A204.1 (cell line): ENCODE results near the gene LDAF1.
"Not testable (repeated sequence)": the region's sequence is repeated elsewhere in the genome, so short reads cannot be mapped to it uniquely, and the experiment has no call there.

ENCODE experiments used
- FAIRE-seq: peaks from 2 replicates; lab custom pipeline; 2012; peaks lifted over from hg19 to GRCh38; lab: Jason Lieb, UNC

The LDAF1 gene

DNA sequence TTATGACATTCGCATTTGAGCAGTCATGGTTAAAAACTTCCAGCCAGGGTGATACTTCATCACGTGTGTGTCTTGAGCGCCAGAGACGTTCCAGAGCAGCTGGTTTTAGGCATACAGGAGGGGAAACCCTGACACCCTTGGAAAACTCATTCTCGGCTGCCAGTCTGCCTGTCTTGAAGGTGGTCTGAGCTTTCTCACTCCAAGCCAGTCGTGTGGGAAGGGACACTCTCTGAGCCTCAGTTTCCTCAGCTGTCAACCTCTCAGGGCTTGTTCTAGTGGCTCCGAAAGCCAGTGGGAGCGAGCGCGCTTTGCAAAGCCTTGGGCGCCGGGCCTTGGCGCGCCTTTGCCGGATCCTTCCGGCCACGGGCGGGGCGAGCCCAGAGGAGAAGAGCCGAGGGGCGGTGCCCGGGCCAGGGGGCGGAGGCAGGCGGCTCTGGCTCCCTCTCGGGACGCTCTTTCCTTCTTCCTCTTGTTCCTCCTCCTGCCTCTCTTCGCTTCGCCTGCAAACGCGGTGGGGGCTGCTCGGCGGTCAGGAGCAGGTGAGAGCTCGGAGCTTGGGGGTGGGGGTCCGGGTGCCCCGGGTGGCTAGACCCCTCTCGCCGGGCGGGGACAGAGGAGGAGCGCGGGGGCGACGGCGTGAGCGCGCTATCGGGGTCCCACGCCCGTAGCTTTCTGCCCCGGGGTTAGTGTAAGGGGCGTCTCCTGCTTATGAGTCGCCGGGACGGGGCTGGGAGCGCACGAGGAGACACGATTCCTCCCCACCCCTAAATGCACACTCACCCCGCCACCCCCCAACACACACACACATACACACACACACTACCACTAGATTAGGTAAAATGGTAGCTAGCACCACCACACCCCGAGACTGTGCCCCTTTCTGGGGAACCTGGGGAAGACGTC, at the start of gene LDAF1:
Gene LDAF1 (plus strand): TSS at position 467 of the 903 bp plus-strand sequence. CDS start 2,509 bp downstream, outside the sequence.
- FAIRE-seq, result no peak

DNA sequence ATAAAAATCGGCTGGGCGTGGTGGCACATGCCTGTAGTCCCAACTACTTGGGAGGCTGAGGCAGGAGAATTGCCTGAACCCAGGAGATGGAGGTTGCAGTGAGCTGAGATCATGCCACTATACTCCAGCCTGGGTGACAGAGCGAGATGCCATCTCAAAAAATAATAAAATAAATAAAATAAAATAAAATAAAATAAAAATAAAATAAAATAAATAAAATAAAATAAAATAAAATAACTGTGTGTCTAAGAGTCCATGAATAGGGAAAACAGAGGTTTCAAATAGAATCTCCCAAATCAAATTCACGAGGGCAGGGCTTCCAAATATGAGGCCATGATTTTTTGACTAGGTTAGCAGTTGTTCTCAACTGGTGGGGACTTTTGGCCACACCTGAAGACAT, 42.9 kb upstream of the LDAF1 start:
- FAIRE-seq, result not testable (repeated sequence)

DNA sequence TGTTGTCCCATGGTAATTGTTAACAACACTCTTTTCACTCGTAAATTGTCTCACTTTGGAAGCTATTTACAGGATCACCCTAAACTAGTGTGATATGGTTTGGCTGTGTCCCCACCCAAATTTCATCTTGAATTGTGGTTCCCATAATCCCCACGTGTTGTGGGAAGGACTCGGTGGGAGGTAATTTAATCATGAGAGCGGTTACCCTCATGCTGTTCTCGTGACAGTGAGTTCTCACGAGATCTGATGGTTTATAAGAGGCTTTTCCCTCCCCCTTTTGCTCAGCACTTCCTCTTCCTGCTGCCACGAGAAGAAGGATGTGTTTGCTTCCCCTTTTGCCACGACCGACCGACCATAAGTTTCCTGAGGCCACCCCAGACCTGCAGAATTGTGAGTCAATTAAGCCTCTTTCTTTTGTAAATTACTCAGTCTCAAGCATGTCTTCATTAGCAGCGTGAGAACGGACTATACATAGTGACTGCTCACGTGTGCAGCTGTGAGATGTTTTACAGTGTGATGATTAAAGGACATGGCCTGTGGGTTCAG, 42.3 kb upstream of the LDAF1 start:
- no peak for FAIRE-seq

DNA sequence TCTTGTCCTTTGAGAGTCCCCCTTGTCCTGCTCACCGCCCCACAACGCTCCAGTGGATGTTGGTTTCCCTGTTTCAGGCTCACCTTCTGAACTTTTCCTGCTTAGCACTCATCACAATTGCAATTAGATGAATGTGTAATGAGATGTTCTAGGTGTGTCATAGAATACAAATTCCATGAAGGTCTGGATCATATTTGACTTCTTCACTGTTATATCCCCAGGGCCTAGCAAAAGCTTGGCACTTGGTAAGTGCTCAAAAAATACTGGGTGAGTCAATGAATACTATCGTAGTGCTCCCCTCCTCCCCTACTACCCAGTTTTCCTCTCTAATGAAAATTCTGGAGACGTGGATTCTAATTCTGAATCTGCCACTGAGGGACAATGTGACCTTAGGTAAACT, 40.9 kb upstream of the LDAF1 start:
- no peak for FAIRE-seq

DNA sequence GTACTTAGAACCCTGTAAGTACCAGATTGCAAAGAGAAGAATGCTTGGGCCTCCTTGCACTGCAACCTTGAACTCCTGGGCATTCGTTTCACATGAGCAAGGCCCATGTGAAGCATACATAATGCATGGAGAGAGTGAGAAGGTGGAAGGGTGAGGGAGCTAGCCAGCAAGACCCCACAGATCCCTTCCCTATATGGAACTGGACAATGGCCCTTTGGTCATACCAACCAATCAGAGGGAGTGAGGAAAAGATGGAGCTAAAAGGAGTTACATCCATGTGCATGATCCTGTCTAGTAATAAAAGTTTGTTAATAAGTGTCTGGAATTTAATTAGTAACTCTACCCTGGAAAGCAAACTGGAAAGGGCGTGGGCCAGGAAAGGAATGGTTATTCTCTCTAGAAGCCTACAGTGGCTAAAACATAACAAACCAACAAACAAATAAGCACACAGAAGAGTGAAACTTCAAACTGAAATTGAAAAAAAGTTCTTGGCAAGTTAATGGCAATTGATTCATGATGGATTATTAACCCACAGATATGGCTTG, 37.4 kb upstream of the LDAF1 start:
- FAIRE-seq, result no peak

DNA sequence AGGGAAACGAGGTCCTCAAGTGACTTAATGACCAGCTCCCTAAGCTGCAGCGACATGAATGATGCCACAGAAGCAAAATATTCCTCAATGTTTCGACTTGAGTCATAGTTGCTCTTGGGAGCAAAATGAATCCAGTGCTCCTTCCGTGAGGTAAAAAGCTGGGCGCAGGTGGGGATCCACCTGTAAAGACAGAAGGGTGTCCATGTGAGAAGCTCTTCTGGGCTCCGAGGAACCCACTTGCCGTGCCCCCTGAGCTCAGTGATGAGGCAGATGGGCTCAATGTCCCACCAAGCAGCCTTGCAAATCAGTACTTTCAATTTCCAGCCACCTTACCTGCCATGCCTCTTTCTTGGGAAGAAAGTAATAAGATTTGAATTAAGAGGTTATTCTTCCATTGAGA, 33.3 kb upstream of the LDAF1 start:
- no peak for FAIRE-seq

DNA sequence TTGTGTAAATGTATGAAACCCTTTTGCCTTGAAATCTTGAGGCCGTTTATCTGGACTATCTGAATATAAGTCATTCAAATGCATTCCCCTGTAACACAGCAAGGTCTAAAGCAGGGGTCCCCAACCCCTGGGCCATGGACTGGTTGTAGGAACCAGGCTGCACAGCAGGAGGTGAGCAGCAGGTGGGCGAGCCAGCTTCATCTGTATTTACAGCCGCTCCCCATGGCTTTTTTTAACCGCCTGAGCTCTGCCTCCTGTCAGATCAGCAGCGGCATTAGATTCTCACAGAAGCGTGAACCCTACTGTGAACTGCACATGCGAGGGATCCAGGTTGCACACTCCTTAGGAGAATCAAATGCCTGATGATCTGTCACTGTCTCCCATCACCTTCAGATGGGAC, 32.0 kb upstream of the LDAF1 start:
- no peak for FAIRE-seq

DNA sequence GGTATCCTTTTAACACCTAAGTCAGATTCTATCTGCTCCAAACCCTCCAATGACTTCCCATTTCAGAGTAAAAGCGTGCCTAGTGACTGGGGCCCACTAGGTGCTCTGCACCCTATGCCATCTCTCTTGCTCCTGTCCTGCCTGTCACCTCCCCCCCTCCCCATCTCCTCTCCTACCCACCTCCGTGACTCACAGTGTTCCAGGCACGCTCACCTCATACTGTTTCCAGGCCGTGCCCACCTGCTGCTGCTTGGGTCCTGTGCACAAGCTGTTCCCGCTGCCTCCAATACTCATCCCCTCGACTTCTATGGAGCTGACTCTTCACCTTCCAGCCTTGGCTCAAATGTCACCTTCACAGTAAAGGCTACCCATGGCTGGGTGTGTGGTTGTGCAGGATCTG, 29.5 kb upstream of the LDAF1 start:
- FAIRE-seq, result no peak

DNA sequence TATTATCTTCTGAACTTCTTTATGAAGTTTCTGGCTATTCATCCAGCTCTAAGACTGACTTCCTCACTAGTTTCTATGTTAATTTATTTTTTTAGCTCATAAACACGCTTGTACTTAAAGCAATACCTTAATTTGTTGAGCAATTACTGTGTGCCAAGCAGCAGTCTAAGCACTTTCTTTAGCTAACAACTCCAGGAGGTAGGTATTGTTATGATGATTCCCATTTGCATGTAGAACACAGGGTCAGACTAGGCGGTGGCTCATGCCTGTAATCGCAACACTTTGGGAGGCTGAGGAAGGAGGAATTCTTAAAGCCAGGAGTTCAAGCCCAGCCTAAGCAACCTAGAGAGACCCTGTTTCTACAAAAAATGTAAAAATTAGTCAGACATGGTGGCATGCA, 27.7 kb upstream of the LDAF1 start:
- no peak for FAIRE-seq

DNA sequence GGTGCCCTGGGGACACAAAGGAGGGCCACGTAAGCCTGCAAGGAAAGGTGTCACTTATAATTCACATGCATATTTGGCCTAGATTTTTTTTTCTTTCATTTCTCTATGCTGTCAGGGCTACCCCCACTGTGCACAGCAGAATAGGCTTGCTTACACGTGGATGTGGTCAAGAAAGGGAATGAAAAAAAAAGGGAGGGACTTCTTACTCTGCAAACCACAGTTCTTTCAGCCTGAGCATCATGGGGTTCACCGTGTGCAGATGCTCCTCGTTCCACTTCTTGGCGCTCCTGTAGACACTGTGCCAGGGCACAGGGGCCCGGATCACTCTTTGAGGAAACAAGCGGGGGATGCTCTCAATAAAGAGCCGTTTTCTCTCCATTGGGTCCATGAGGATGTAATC, 24.4 kb upstream of the LDAF1 start:
- no peak for FAIRE-seq

DNA sequence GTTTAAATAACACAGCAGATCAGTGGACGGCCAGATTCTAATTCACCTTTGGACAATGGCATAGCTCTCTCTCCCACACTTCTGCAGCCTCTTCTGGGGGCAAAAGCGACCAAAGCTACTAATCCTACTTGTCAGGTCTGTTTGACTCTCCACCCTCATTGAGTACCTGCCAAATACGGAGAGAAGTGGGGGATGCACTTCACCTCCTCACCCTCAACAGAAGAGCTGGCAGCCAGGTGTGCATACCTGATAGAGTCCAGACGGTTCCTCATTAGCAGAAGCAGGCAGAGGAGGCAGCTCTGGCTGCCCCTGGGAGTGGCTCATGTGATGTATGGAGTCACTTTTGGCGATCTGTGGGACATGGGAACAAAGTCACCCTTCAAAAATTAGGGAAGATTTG, 12.7 kb upstream of the LDAF1 start:
- FAIRE-seq, result no peak

DNA sequence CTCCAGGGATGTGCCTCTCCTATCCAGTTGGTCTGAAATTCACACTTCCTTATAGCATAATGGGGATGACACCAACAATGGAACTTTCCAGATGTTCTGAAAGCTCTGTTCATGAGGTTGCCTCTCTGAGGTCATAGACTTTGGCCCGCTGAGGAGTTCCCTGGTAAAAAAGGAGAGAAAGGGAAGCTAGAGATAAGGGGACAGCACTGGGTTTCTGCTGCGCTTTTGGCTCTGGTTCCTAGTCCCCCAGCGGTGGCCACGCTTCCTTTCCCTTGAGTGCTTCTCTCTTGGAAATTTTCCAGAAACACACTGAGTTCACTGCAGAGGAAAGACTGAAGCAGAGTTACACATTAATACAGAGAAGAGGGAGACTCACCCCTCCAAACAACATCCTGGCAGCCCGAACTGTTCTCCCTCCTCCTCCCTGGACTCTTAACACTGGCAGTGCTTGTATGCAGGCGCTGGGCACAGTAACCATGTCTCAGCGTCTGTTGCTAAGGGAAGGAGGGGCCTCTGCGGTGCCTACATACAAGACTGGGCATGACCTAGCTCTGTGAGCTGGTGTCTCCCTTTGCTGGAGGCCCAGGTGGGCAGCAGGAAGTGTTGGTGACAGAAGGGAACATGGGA, 8.0 kb upstream of the LDAF1 start, which contains the start of gene DNAH3:
Gene DNAH3 (minus strand): TSS at position 472 of the 627 bp plus-strand sequence. CDS start 527 bp downstream, outside the sequence.
- no peak for FAIRE-seq

DNA sequence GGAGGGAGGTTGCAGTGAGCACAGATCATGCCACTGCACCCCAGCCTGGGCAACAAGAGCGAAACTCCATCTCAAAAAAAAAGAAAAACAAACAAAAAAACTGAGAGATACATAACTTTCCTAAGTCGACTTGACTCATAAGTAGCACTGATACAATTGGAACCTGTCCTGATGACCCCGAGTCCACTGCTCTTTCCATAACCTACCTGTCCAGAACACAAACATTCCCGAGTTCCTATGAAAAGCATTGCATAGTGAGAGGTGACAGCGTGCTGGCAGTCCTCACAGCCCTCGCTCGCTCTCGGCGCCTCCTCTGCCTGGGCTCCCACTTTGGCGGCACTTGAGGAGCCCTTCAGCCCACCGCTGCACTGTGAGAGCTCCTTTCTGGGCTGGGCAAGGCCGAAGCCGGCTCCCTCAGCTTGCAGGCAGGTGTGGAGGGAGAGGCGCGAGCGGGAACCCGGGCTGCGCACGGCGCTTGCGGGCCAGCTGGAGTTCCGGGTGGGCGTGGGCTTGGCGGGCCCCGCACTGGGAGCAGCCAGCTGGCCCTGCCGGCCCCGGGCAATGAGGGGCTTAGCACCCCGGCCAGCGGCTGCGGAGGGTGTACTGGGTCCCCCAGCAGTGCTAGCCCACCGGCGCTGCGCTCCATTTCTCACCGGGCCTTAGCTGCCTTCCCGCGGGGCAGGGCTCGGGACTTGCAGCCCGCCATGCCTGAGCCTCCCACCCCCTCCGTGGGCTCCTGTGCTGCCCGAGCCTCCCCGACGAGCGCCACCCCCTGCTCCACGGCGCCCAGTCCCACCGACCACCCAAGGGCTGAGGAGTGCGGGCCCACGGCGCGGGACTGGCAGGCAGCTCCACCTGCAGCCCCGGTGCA, 6.1 kb upstream of the LDAF1 start:
- not testable (repeated sequence) for FAIRE-seq

DNA sequence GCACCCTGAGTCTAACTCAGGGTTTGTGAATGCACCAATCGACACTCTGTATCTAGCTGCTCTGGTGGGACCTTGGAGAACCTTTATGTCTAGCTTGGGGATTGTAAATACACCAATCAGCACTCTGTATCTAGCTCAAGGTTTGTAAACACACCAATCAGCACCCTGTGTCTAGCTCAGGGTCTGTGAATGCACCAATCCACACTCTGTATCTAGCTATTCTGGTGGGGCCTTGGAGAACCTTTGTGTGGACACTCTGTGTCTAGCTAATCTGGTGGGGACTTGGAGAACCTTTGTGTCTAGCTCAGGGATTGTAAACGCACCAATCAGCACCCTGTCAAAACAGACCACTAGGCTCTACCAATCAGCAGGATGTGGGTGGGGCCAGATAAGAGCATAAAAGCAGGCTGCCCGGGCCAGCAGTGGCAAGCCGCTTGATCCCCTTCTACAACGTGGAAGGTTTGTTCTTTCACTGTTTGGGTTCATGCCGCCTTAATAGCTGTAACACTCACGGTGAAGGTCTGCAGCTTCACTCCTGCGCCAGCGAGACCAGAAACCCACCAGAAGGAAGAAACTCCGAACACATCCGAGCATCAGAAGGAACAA, 5.2 kb upstream of the LDAF1 start:
- not testable (repeated sequence) for FAIRE-seq

DNA sequence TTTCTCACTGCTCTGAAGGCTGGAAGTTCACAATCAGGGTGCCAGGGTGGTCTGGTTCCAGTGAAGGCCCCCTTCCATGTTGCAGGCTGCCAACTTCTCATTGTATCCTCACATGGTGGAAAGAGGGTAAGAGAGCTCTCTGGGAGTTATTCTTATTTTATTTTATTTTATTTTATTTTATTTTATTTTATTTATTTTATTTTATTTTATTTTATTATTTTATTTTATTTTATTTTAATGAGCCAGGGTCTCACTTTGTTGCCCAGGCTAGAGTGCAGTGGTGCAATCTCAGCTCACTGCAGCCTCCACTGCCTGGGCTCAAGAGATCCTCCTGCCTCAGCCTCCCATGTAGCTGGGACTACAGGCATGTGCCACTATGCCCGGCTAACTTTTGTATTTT, 2.5 kb upstream of the LDAF1 start:
- FAIRE-seq, result not testable (repeated sequence)

DNA sequence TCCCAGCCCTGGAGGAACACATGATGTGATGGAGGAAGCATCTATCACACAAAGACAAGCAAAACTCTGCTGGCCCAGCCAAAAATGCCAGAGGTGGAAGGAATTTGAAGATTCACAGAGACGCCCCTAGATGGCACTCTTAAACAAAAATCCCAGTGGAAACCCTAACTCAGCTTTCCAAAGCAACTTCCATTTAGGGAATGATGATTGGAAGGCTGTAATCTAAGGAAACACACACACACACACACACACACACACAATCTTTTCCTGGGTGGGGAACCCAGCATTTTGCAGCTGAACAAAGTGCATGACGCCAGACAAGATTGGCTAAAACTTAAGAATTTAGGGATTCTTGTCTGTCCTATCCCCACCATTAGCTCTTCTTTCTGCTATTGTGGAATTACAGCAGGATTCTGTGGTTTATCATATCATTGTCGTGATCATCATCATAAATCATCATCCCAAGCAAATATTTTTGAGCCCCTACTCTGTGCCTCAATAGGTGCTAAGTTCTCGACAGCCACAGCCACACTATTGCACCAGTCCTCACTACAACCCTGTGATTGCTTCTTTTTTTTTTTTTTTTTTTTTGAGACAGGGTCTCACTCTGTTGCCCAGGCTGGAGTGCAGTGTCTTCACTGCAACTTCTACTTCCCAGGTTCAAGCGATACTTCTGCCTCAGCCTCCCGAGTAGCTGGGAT, 1.6 kb upstream of the LDAF1 start:
- FAIRE-seq, result peak; percentile 46

DNA sequence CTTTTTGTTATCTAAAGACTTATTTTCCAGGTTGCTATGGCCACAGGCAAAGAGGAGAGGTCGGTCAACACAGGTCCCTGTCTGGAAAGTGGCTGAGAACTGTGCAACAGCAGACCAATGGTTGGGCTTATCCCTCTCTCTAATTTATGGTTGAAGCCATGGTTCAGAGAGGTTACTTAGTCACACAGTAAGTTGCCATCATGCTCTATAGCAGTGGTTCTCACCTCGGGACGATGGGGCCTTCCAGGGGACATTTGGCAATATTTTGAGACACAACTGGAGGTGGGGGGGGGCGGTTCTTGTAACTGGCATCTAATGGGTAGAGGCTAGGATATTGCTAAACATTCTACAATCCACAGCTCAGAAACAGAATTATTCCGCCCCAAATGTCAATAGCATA, 842 bp upstream of the LDAF1 start:
- FAIRE-seq, result no peak

DNA sequence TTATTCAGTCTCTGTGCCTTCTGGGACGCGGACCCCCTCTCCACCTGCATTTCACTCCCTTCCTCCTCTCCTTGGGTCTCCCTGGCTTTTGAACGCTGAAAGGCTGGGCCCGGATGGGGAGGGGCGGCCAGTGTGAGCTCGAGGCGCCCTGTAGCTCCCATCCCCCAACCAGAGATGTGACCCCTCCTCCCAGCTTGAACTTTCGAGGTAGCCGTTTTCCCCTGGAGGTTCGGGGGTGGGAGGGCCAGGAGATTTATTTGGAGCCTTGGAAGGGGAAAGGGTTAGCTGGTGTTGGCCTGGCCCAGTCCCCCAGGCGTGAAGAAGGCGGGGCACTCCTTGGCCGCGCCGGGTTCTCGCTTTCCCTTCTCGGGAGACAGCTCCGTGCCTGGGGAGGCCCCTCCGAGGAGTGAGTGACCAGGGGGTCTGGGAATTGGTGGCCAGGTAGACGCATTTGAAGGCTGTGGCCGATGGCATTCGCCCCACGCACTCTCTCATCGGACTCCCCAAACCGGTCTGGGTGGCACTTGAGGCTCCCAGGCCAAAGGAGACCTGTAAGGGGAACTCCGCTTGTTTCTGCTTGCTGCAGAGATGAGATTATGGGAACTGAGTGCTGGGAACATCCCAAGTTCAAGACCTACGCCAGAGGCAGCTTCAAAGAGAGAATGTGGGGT, 942 bp downstream of the LDAF1 start:
- no peak for FAIRE-seq

DNA sequence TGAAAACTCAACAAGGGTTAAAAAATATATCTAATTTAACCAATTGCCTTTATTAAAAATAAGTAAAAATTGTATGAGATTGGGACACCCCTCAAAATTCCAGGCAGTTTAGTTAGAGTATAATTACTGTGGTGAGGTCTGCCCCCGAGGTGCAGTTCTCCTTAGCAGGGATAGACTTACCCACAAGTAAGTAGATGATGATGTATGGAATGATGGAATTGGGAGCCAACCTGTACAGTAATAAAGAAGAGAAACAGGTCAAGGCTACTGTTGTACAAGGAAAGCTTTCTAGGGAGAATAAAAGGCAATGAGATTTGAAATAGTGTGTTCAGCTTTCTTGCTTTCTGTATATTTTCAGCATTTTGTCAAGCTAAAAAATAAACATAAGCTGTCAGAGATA, 1.8 kb downstream of the LDAF1 start:
- no peak for FAIRE-seq

DNA sequence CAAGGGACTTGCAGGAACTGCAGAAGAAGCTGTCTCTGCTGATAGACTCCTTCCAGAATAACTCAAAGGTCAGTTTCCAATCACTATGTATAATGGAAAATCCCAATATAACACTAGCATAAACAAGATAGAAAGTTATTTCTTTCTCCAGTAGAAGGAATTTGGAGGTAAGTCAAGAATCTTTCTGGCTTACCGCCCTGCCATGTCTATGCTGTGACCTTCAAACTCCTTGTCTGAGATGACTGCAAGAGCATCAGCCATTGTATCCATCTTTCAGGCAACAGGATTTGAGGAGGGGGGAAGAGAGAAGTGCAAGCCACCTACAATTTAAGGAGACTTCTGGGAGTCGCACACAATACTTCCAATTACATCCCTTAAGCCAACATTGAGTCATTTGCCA, 2.7 kb downstream of the LDAF1 start:
- no peak for FAIRE-seq
